ENCODE data around the gene CMIP.

CMIP gene

GRCh38 chr16:81484908-81485624, 40.5 kb downstream of the CMIP start:
- H3K36me3 ChIP-seq (ENCODE audit: insufficient read depth, low read length) = no peaks in the 10 kb centered on the region
- H3K79me2 ChIP-seq (ENCODE audit: insufficient read depth, low read length) = peaks cover 68% of the 10 kb centered on the region
- H3K4me3 ChIP-seq (ENCODE audit: low read length, poor library complexity, severe bottlenecking) = no peak overlapping the region
- H3K9me2 ChIP-seq (replicated peaks; ENCODE audit: low read depth, low read length) = no peaks in the 10 kb centered on the region
- H3K4me1 ChIP-seq (ENCODE audit: insufficient read depth, low read length, poor library complexity, severe bottlenecking) = peaks cover 19% of the 10 kb centered on the region
- no peak overlapping the region for H3K9ac ChIP-seq (ENCODE audit: low read depth, low read length, poor library complexity, severe bottlenecking)
- H3K27me3 ChIP-seq (ENCODE audit: insufficient read depth, low read length, poor library complexity, severe bottlenecking) = no peaks in the 10 kb centered on the region
- no peak overlapping the region for H3K4me2 ChIP-seq (ENCODE audit: low read depth, low read length, poor library complexity, severe bottlenecking)
- H3F3A ChIP-seq (ENCODE audit: low read depth) = no peaks in the 10 kb centered on the region
- no peaks in the 10 kb centered on the region for H3K9me3 ChIP-seq (ENCODE audit: insufficient read depth, low read depth, low read length)
- peaks cover 12% of the 10 kb centered on the region for H4K20me1 ChIP-seq (ENCODE audit: insufficient read depth, low read length, poor library complexity, severe bottlenecking)
- TF ChIP-seq CTCF (conservative IDR thresholded peaks at IDR 0.05; ENCODE audit: low read length) (no peak), EZH2phosphoT487 (IDR thresholded peaks at IDR 0.05; ENCODE audit: borderline replicate concordance) (no peak)
- H2AFZ ChIP-seq (ENCODE audit: low read length) = no peak overlapping the region

- Histone ChIP-seq H3K27me3 (ENCODE audit: insufficient read depth, low read length, poor library complexity, severe bottlenecking) (no peaks in the 10 kb centered on the region), H3K9me3 (ENCODE audit: insufficient read depth, low read depth, low read length) (no peaks in the 10 kb centered on the region), H3K4me2 (ENCODE audit: low read depth, low read length, poor library complexity, severe bottlenecking) (no peak overlapping the region), H3K79me2 (ENCODE audit: insufficient read depth, low read length) (peaks cover 69% of the 10 kb centered on the region), H3K36me3 (ENCODE audit: insufficient read depth, low read length) (no peaks in the 10 kb centered on the region), H3K4me1 (ENCODE audit: insufficient read depth, low read length, poor library complexity, severe bottlenecking) (peaks cover 14% of the 10 kb centered on the region), H3F3A (ENCODE audit: low read depth) (no peaks in the 10 kb centered on the region), H3K9ac (ENCODE audit: low read depth, low read length, poor library complexity, severe bottlenecking) (no peak overlapping the region), H4K20me1 (ENCODE audit: insufficient read depth, low read length, poor library complexity, severe bottlenecking) (peaks cover 14% of the 10 kb centered on the region), H3K9me2 (replicated peaks; ENCODE audit: low read depth, low read length) (no peaks in the 10 kb centered on the region), H3K4me3 (ENCODE audit: low read length, poor library complexity, severe bottlenecking) (no peak overlapping the region), H2AFZ (ENCODE audit: low read length) (no peak overlapping the region)
- TF ChIP-seq EZH2phosphoT487 (IDR thresholded peaks at IDR 0.05; ENCODE audit: borderline replicate concordance) (no peak), CTCF (conservative IDR thresholded peaks at IDR 0.05; ENCODE audit: low read length) (no peak)
These were observed 41.4 kb downstream of the CMIP start for GRCh38 chr16:81485824-81486539.

GRCh38 chr16:81486540-81487061, 42.0 kb downstream of the CMIP start:
- Histone ChIP-seq H2AFZ (ENCODE audit: low read length) (no peak overlapping the region), H3K79me2 (ENCODE audit: insufficient read depth, low read length) (peaks cover 71% of the 10 kb centered on the region), H3K4me2 (ENCODE audit: low read depth, low read length, poor library complexity, severe bottlenecking) (no peak overlapping the region), H3K4me3 (ENCODE audit: low read length, poor library complexity, severe bottlenecking) (no peak overlapping the region), H3K9ac (ENCODE audit: low read depth, low read length, poor library complexity, severe bottlenecking) (no peak overlapping the region), H3K9me2 (replicated peaks; ENCODE audit: low read depth, low read length) (no peaks in the 10 kb centered on the region), H3K27me3 (ENCODE audit: insufficient read depth, low read length, poor library complexity, severe bottlenecking) (no peaks in the 10 kb centered on the region), H3F3A (ENCODE audit: low read depth) (no peaks in the 10 kb centered on the region), H3K4me1 (ENCODE audit: insufficient read depth, low read length, poor library complexity, severe bottlenecking) (peaks cover 8% of the 10 kb centered on the region), H3K9me3 (ENCODE audit: insufficient read depth, low read depth, low read length) (no peaks in the 10 kb centered on the region), H4K20me1 (ENCODE audit: insufficient read depth, low read length, poor library complexity, severe bottlenecking) (peaks cover 14% of the 10 kb centered on the region), H3K36me3 (ENCODE audit: insufficient read depth, low read length) (no peaks in the 10 kb centered on the region; the same call in 1 of the 2 replicates)
- TF ChIP-seq EZH2phosphoT487 (IDR thresholded peaks at IDR 0.05; ENCODE audit: borderline replicate concordance) (no peak), CTCF (conservative IDR thresholded peaks at IDR 0.05; ENCODE audit: low read length) (no peak)

Measured in Loucy (cell line).